Suprapubic skin (tissue), 4 donors: ENCODE results near the gene NR2C1.

Experiments used
- POLR2A ChIP-seq, 2 donors: fragments of 450-650 bp; IDR thresholded peaks; one replicate each; pipeline ENCODE4 v1.6.1; 2017; ENCODE audit warnings: antibody characterized with exemption in 2 of 2, mild to moderate bottlenecking in 2 of 2, moderate library complexity in 2 of 2
- POLR2AphosphoS5 ChIP-seq, 3 donors: sonication (generic); formaldehyde crosslinking; IDR thresholded peaks; one replicate each; pipeline ENCODE4 v1.6.1; 2017; ENCODE audit warnings: antibody characterized with exemption in 3 of 3

DNA sequence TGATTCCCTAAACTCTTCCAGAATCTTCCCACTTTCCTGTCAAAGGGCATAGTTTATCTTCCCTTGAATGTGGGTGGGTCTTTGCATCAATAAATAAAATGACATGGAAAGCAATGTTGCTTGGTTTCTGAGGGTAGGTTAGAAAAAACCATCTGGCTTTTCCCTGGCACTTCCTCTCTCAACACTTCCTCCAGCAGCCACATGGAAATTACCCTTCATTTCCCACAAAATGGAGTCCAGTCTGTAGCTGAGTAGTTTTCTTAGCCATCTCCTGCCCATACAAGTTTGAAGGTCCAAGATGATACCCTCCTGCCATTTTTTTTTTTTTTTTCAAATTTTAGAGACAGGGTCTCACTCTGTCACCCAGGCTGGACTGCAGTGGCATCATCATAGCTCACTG lies 58.9 kb downstream of the NR2C1 start:
- no peak for TF ChIP-seq POLR2AphosphoS5 (IDR thresholded peaks at IDR 0.05)
- no peak for TF ChIP-seq POLR2A (IDR thresholded peaks at IDR 0.05)
